SK-N-SH (cell line): ENCODE measurements around the gene GSG1. TPM values are rescaled to one million over a fixed set of nuclear protein-coding genes. Genes with fewer than 3 reads are reported as not detected.

Experiments used
- CTCF ChIA-PET: fragments of 300-600, 350-600 bp; formaldehyde crosslinking; extraction: SDS; loops from one replicate; lab custom pipeline; 2021; lab: Yijun Ruan, JAX
- POLR2A ChIA-PET: fragments of 350-600 bp; sonication (Branson Sonifier 250); formaldehyde crosslinking; extraction: SDS; loops from one replicate; lab custom pipeline; 2020; ENCODE audit warnings: antibody characterized with exemption, inconsistent platforms; lab: Yijun Ruan, JAX
- DNase-seq: peaks from one replicate; pipeline ENCODE4 v3.0.0; 2012
- H2AFZ ChIP-seq: fragments of 200-600 bp; sonication (generic); 2 replicates; pipeline ENCODE4 v1.8.1; 2016; ENCODE audit warnings: antibody characterized with exemption, mild to moderate bottlenecking, low read depth
- H3F3A ChIP-seq: fragments of 200-600 bp; sonication (generic); replicated peaks from 2 replicates; pipeline ENCODE3; 2016; ENCODE audit warnings: antibody characterized with exemption, mild to moderate bottlenecking; ENCODE audit not compliant: insufficient read depth
- H3K27ac ChIP-seq, 2 experiments: fragments of 200-500 bp in 1 of 2; fragments of 200-600 bp in 1 of 2; sonication (Bioruptor generic) in 1 of 2; sonication (generic), shearing (Covaris generic) in 1 of 2; 2 replicates each; pipeline versions ENCODE4 v1.5.1 to v1.6.1; 2014 to 2016; ENCODE audit warnings: low read depth in 2 of 2, inconsistent platforms in 1 of 2, low read length in 1 of 2, mild to moderate bottlenecking in 1 of 2, mixed read lengths in 1 of 2
- H3K27me3 ChIP-seq: fragments of 200-600 bp; sonication (generic), shearing (Covaris generic); 2 replicates; pipeline ENCODE4 v1.6.1; 2016; ENCODE audit warnings: mixed run types; ENCODE audit not compliant: insufficient read depth
- H3K36me3 ChIP-seq, 2 experiments: fragments of 200-500 bp in 1 of 2; fragments of 200-600 bp in 1 of 2; sonication (Bioruptor generic) in 1 of 2; sonication (generic) in 1 of 2; replicated peaks in 1 of 2; 2 replicates each; pipeline versions ENCODE3 to v1.5.1; 2014 to 2016; ENCODE audit warnings: low read length in 1 of 2, mild to moderate bottlenecking in 1 of 2; ENCODE audit not compliant: insufficient read depth in 2 of 2, control insufficient read depth in 1 of 2
- H3K4me1 ChIP-seq, 2 experiments: fragments of 200-500 bp in 1 of 2; fragments of 200-600 bp in 1 of 2; sonication (Bioruptor generic) in 1 of 2; sonication (generic), shearing (Covaris generic) in 1 of 2; 2 replicates each; pipeline versions ENCODE4 v1.5.1 to v1.6.1; 2014 to 2016; ENCODE audit warnings: low read depth in 1 of 2, low read length in 1 of 2, mixed run types in 1 of 2; ENCODE audit not compliant: insufficient read depth in 2 of 2, control insufficient read depth in 1 of 2
- H3K4me2 ChIP-seq: fragments of 200-600 bp; sonication (generic), shearing (Covaris generic); 2 replicates; pipeline ENCODE4 v1.6.1; 2017; ENCODE audit warnings: mixed run types
- H3K4me3 ChIP-seq, 2 experiments: fragments of 200-500 bp in 1 of 2; fragments of 200-600 bp in 1 of 2; sonication (Bioruptor generic) in 1 of 2; sonication (generic), shearing (Covaris generic) in 1 of 2; 2 replicates each; pipeline versions ENCODE4 v1.5.1 to v1.8.1; 2014 to 2016; ENCODE audit warnings: low read depth in 2 of 2, inconsistent platforms in 1 of 2, low read length in 1 of 2, mild to moderate bottlenecking in 1 of 2, mixed read lengths in 1 of 2, moderate library complexity in 1 of 2
- H3K79me2 ChIP-seq: fragments of 200-600 bp; sonication (generic); 2 replicates; pipeline ENCODE4 v1.8.1; 2017; ENCODE audit warnings: mild to moderate bottlenecking; ENCODE audit not compliant: insufficient read depth
- H3K9ac ChIP-seq: fragments of 200-600 bp; sonication (generic); 2 replicates; pipeline ENCODE4 v1.6.1; 2017; ENCODE audit warnings: mixed run types
- H3K9me2 ChIP-seq: fragments of 200-600 bp; sonication (generic); 2 replicates; pipeline ENCODE4 v1.6.1; 2017; ENCODE audit warnings: mixed run types
- H3K9me3 ChIP-seq: fragments of 200-600 bp; sonication (generic); 2 replicates; pipeline ENCODE4 v1.6.1; 2017; ENCODE audit warnings: mixed run types, mild to moderate bottlenecking, moderate library complexity
- H4K20me1 ChIP-seq: fragments of 200-600 bp; sonication (generic); 2 replicates; pipeline ENCODE4 v1.6.1; 2017; ENCODE audit warnings: mild to moderate bottlenecking, mixed run types; ENCODE audit not compliant: insufficient read depth
- CHD2 ChIP-seq: fragments of 150-350 bp; IDR thresholded peaks from 2 replicates; pipeline ENCODE4 v1.6.1; 2018; ENCODE audit warnings: low read length; ENCODE audit not compliant: partially characterized antibody
- ELF1 ChIP-seq: IDR thresholded peaks from 2 replicates; pipeline ENCODE4 v1.4.0; 2012
- EP300 ChIP-seq, 2 experiments: IDR thresholded peaks; 2 replicates each; pipeline versions ENCODE4 v1.4.0 to v1.6.1; 2012; ENCODE audit warnings: borderline replicate concordance in 1 of 2, low read depth in 1 of 2, low read length in 1 of 2
- FOXJ3 ChIP-seq: sonication (generic); formaldehyde crosslinking; IDR thresholded peaks from 2 replicates; pipeline ENCODE4 v1.5.1; 2020; ENCODE audit warnings: mild to moderate bottlenecking, missing genetic modification reagents
- FOXM1 ChIP-seq: IDR thresholded peaks from 2 replicates; pipeline ENCODE4 v1.4.0; 2012; ENCODE audit warnings: low read depth, mild to moderate bottlenecking
- GABPA ChIP-seq: IDR thresholded peaks from 2 replicates; pipeline ENCODE4 v1.4.0; 2012; ENCODE audit warnings: low read depth, mild to moderate bottlenecking
- MXI1 ChIP-seq: IDR thresholded peaks from 2 replicates; pipeline ENCODE4 v1.6.1; 2012; ENCODE audit warnings: mild to moderate bottlenecking, low read depth, low read length, improper control_type of control experiment
- POLR2AphosphoS5 ChIP-seq: IDR thresholded peaks from 2 replicates; pipeline ENCODE4 v1.6.1; 2012; ENCODE audit warnings: low read depth, low read length
- RCOR1 ChIP-seq: fragments of 150-350 bp; IDR thresholded peaks from 2 replicates; pipeline ENCODE4 v1.6.1; 2017; ENCODE audit warnings: antibody characterized with exemption, low read length
- RFX5 ChIP-seq: IDR thresholded peaks from 2 replicates; pipeline ENCODE4 v1.6.1; 2012; ENCODE audit warnings: mild to moderate bottlenecking, improper control_type of control experiment, low read length
- SMC3 ChIP-seq: IDR thresholded peaks from 2 replicates; pipeline ENCODE4 v1.6.1; 2012; ENCODE audit warnings: low read depth, low read length, improper control_type of control experiment
- WGBS: methylation state at CpG from one replicate; pipeline ENCODE4 v1.1.6; 2017; ENCODE audit warnings: low lambda C conversion rate; 5-methylcytosine and 5-hydroxymethylcytosine counted together
- polyA plus RNA-seq, 3 experiments: library from polyadenylated mRNA; depleted of rRNA; stranded (reverse); fragments of >200 nt; gene quantifications; 2 replicates each; pipeline ENCODE4 v1.2.3, GENCODE V29; 2012
- TF ChIP-seq, protein P1 (sequence below): fragments of 200-600 bp; sonication (generic); IDR thresholded peaks from 2 replicates; pipeline ENCODE4 v1.6.1; 2017; ENCODE audit warnings: antibody characterized with exemption, mild to moderate bottlenecking, moderate library complexity
- TF ChIP-seq, protein P2 (sequence below): IDR thresholded peaks from 2 replicates; pipeline ENCODE4 v1.6.1; 2012; ENCODE audit warnings: mild to moderate bottlenecking, low read depth, low read length, moderate library complexity
- TF ChIP-seq, protein P3 (sequence below): fragments of 150-350 bp; IDR thresholded peaks from 2 replicates; pipeline ENCODE4 v1.6.1; 2016; ENCODE audit warnings: mild to moderate bottlenecking, low read depth, low read length
- TF ChIP-seq, protein P4 (sequence below): IDR thresholded peaks from 2 replicates; pipeline ENCODE4 v1.4.0; 2012; ENCODE audit warnings: low read depth, borderline replicate concordance

Gene GSG1
- polyA plus RNA-seq, 1 of the 3 experiments (the other 2 are of a cell fraction): 0.39 TPM

DNA sequence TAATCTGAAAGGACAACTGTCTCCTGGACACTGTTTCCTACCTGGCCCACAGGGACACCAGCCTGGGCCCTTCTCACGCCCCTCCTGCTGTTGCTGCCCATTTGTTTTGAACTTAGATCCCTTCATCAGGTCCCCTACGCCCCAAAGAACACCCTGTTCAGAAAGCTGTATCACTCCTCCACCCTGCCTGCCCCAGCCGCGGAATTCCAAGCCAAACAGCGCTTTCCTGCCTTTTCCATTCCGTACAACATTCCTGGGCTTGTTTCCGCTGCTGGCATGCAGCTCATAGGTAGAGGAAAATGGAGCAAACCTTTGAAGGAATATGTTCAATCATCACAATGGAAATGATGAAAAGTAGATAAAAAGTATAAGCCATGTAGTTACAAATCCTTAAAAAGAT is 12.8 kb upstream of the GSG1 start:
- no peaks in the 10 kb centered on the region for H3K9me3 ChIP-seq
- no peaks in the 10 kb centered on the region for H3K79me2 ChIP-seq
- no peak overlapping the region for H3K27ac ChIP-seq
- TF ChIP-seq, protein P1, sequence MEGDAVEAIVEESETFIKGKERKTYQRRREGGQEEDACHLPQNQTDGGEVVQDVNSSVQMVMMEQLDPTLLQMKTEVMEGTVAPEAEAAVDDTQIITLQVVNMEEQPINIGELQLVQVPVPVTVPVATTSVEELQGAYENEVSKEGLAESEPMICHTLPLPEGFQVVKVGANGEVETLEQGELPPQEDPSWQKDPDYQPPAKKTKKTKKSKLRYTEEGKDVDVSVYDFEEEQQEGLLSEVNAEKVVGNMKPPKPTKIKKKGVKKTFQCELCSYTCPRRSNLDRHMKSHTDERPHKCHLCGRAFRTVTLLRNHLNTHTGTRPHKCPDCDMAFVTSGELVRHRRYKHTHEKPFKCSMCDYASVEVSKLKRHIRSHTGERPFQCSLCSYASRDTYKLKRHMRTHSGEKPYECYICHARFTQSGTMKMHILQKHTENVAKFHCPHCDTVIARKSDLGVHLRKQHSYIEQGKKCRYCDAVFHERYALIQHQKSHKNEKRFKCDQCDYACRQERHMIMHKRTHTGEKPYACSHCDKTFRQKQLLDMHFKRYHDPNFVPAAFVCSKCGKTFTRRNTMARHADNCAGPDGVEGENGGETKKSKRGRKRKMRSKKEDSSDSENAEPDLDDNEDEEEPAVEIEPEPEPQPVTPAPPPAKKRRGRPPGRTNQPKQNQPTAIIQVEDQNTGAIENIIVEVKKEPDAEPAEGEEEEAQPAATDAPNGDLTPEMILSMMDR: no peak
- no peak for TF ChIP-seq ELF1
- no peak overlapping the region for H3K4me2 ChIP-seq
- no peak overlapping the region for H3K9ac ChIP-seq
- no peaks in the 10 kb centered on the region for H3K4me1 ChIP-seq
- no peaks in the 10 kb centered on the region for H3K36me3 ChIP-seq
- no peak overlapping the region for H3K4me3 ChIP-seq
- ChIA-PET POLR2A (no interaction called here), CTCF (interaction anchor here (1.0 to 1.2 kb wide), 3 partner anchors 14 to 200 kb away, joined by 3 to 5 read pairs (median 3); no protein-coding TSS in a partner anchor)
- H3K27me3 ChIP-seq: no peaks in the 10 kb centered on the region
- no peaks in the 10 kb centered on the region for H3F3A ChIP-seq
- no peaks in the 10 kb centered on the region for H4K20me1 ChIP-seq
- no peaks in the 10 kb centered on the region for H3K9me2 ChIP-seq
- DNase-seq: no peak
- no peak overlapping the region; the same call in 1 of the 2 replicates for H2AFZ ChIP-seq
- WGBS: 91% methylated on average over 6 of the region's 7 CpGs

DNA sequence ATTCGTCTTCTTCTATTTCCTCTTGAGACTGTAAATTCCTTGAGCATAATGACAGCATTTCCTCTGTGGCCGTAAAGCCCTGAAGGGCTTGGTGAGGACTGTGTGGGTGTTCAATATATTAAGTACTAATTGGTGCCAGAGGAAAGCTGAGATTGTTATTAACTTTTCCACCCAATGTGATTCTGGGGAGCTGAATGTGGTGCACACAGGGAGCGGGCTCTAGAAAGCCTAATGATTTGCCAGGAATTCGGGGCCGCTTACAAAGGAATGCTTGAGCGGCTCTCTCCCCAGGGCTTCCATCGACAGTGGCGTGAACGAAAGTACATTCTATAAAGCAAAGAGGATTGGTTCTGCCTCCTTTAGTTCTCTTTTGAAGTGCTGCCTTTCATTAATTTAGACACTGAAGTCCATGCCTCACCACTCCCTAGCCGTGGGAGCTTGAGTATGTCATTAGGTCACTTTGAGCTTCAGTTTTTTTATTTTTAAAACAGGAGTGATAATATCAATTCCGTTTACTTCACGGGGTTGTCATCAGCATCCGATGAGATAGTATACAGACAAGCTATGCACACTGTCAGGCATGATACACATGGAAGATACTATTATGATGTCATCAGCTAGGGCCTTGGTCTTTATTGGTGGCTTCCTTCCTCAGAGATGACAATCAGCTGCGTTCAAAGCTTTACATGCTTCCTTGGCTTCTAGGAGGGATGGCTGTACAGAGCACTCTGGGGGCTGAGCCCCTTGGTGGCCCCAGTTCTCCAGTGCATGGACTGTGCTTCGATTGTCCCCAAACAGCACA is 11.0 kb upstream of the GSG1 start:
- Histone ChIP-seq H3K27ac (no peak overlapping the region), H2AFZ (no peak overlapping the region), H3K9me3 (no peaks in the 10 kb centered on the region), H3K27me3 (no peaks in the 10 kb centered on the region), H3K4me3 (no peak overlapping the region), H3K4me1 (no peaks in the 10 kb centered on the region), H3K9ac (no peak overlapping the region), H3K79me2 (no peaks in the 10 kb centered on the region), H3K36me3 (no peaks in the 10 kb centered on the region), H3K9me2 (no peaks in the 10 kb centered on the region), H4K20me1 (no peaks in the 10 kb centered on the region), H3K4me2 (no peak overlapping the region), H3F3A (no peaks in the 10 kb centered on the region)
- 72% methylated on average over 15 of the region's 15 CpGs for WGBS
- ChIA-PET CTCF (interaction anchor here (1.4 kb wide), 1 partner anchor 13 kb away, joined by 3 read pairs; no protein-coding TSS in a partner anchor), POLR2A (no interaction called here)
- DNase-seq: no peak
- TF ChIP-seq POLR2AphosphoS5: no peak
- TF ChIP-seq, protein P2, sequence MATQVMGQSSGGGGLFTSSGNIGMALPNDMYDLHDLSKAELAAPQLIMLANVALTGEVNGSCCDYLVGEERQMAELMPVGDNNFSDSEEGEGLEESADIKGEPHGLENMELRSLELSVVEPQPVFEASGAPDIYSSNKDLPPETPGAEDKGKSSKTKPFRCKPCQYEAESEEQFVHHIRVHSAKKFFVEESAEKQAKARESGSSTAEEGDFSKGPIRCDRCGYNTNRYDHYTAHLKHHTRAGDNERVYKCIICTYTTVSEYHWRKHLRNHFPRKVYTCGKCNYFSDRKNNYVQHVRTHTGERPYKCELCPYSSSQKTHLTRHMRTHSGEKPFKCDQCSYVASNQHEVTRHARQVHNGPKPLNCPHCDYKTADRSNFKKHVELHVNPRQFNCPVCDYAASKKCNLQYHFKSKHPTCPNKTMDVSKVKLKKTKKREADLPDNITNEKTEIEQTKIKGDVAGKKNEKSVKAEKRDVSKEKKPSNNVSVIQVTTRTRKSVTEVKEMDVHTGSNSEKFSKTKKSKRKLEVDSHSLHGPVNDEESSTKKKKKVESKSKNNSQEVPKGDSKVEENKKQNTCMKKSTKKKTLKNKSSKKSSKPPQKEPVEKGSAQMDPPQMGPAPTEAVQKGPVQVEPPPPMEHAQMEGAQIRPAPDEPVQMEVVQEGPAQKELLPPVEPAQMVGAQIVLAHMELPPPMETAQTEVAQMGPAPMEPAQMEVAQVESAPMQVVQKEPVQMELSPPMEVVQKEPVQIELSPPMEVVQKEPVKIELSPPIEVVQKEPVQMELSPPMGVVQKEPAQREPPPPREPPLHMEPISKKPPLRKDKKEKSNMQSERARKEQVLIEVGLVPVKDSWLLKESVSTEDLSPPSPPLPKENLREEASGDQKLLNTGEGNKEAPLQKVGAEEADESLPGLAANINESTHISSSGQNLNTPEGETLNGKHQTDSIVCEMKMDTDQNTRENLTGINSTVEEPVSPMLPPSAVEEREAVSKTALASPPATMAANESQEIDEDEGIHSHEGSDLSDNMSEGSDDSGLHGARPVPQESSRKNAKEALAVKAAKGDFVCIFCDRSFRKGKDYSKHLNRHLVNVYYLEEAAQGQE: no peak
- TF ChIP-seq SMC3: no peak
- no peak for TF ChIP-seq FOXJ3 (CRISPR knock-in tag)
- TF ChIP-seq, protein P3, sequence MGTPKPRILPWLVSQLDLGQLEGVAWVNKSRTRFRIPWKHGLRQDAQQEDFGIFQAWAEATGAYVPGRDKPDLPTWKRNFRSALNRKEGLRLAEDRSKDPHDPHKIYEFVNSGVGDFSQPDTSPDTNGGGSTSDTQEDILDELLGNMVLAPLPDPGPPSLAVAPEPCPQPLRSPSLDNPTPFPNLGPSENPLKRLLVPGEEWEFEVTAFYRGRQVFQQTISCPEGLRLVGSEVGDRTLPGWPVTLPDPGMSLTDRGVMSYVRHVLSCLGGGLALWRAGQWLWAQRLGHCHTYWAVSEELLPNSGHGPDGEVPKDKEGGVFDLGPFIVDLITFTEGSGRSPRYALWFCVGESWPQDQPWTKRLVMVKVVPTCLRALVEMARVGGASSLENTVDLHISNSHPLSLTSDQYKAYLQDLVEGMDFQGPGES: no peak
- TF ChIP-seq, protein P4, sequence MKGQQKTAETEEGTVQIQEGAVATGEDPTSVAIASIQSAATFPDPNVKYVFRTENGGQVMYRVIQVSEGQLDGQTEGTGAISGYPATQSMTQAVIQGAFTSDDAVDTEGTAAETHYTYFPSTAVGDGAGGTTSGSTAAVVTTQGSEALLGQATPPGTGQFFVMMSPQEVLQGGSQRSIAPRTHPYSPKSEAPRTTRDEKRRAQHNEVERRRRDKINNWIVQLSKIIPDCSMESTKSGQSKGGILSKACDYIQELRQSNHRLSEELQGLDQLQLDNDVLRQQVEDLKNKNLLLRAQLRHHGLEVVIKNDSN: no peak
- no peak for TF ChIP-seq RFX5
- no peak for TF ChIP-seq CHD2
- no peak for TF ChIP-seq ELF1
- TF ChIP-seq FOXM1: no peak
- TF ChIP-seq RCOR1: no peak
- no peak for TF ChIP-seq EP300 (IDR thresholded peaks at IDR 0.05; ENCODE audit: borderline replicate concordance in 1 of 2, low read depth in 1 of 2, low read length in 1 of 2)
- TF ChIP-seq MXI1: no peak
- TF ChIP-seq, protein P1: no peak
- no peak for TF ChIP-seq GABPA
